PC-3 (cell line): ENCODE data around the gene RHOT2. TPM values are rescaled to one million over a fixed set of nuclear protein-coding genes. Genes with fewer than 3 reads are reported as not detected.

Experiments used
- ATAC-seq: fragments of 200-7000 bp; cut with Tn5 transposase; 2 replicates; pipeline ENCODE4 v1.9.1; 2020; ENCODE audit warnings: mild to moderate bottlenecking, moderate library complexity
- BruUV-seq: library from RNA; stranded (reverse); fragments of 400-500 nt; replicated peaks from 2 replicates; lab custom pipeline; 2021; lab: Mats Ljungman, UMichigan
- CTCF ChIA-PET: fragments of 300-600 bp; sonication (Branson Sonifier 250); formaldehyde crosslinking; loops from one replicate; lab custom pipeline; 2022; ENCODE audit warnings: antibody characterized with exemption; lab: Charles Lee
- POLR2A ChIA-PET: fragments of 300-600 bp; sonication (Branson Sonifier 250); formaldehyde crosslinking; loops from one replicate; lab custom pipeline; 2022; ENCODE audit warnings: antibody characterized with exemption; ENCODE audit not compliant: unreplicated experiment; lab: Charles Lee
- DNase-seq: peaks from one replicate; pipeline ENCODE4 v3.0.0-alpha.2; 2015
- H2AFZ ChIP-seq: fragments of 300-600 bp; sonication (generic); 2 replicates; pipeline ENCODE4 v1.6.0; 2016; ENCODE audit warnings: antibody characterized with exemption, low read length
- H3F3A ChIP-seq: fragments of 300-600 bp; sonication (generic); one replicate; pipeline ENCODE4 v1.6.0; 2017; ENCODE audit warnings: antibody characterized with exemption, low read length, control low read depth, mild to moderate bottlenecking; ENCODE audit not compliant: unreplicated experiment
- H3K27ac ChIP-seq: fragments of 300-600 bp; sonication (generic); 2 replicates; pipeline ENCODE4 v1.5.1; 2016; ENCODE audit warnings: mild to moderate bottlenecking, low read length
- H3K27me3 ChIP-seq: fragments of 300-600 bp; sonication (generic); 2 replicates; pipeline ENCODE4 v1.6.1; 2016; ENCODE audit warnings: low read length, mixed read lengths
- H3K36me3 ChIP-seq: fragments of 300-600 bp; sonication (generic); 2 replicates; pipeline ENCODE4 v1.6.1; 2016; ENCODE audit warnings: low read depth, mixed run types, low read length, mixed read lengths
- H3K4me1 ChIP-seq: fragments of 300-600 bp; sonication (generic); 2 replicates; pipeline ENCODE4 v1.5.1; 2016; ENCODE audit warnings: low read length; ENCODE audit not compliant: insufficient read depth
- H3K4me2 ChIP-seq: fragments of 300-600 bp; sonication (generic); 2 replicates; pipeline ENCODE4 v1.6.0; 2016; ENCODE audit warnings: low read length
- H3K4me3 ChIP-seq: fragments of 300-600 bp; sonication (generic); 2 replicates; pipeline ENCODE4 v1.5.1; 2016; ENCODE audit warnings: mild to moderate bottlenecking, low read length, mixed read lengths
- H3K79me2 ChIP-seq: fragments of 300-600 bp; sonication (generic); 2 replicates; pipeline ENCODE4 v1.6.1; 2017; ENCODE audit warnings: low read length, mixed read lengths
- H3K9ac ChIP-seq: fragments of 300-600 bp; sonication (generic); 2 replicates; pipeline ENCODE4 v1.6.0; 2016; ENCODE audit warnings: mild to moderate bottlenecking, low read length
- H3K9me2 ChIP-seq: fragments of 300-600 bp; sonication (generic); replicated peaks from 2 replicates; pipeline ENCODE4 v1.6.1; 2016; ENCODE audit warnings: mixed run types, low read length, mixed read lengths
- H3K9me3 ChIP-seq: fragments of 300-600 bp; sonication (generic); 2 replicates; pipeline ENCODE4 v1.6.1; 2016; ENCODE audit warnings: low read length, mixed read lengths
- H4K20me1 ChIP-seq: fragments of 300-600 bp; sonication (generic); 2 replicates; pipeline ENCODE4 v1.6.1; 2016; ENCODE audit warnings: low read length, mixed read lengths
- CTCF ChIP-seq: fragments of 300-600 bp; sonication (generic); conservative IDR thresholded peaks from 2 replicates; pipeline ENCODE4 v1.5.1; 2017; ENCODE audit warnings: antibody characterized with exemption, low read depth, mild to moderate bottlenecking, low read length
- EZH2 ChIP-seq: fragments of 300-600 bp; sonication (generic); IDR thresholded peaks from one replicate; pipeline ENCODE4 v1.6.1; 2017; ENCODE audit warnings: antibody characterized with exemption, mild to moderate bottlenecking, low read length; ENCODE audit not compliant: unreplicated experiment
- EZH2phosphoT487 ChIP-seq: fragments of 300-600 bp; sonication (generic); IDR thresholded peaks from 2 replicates; pipeline ENCODE4 v1.6.1; 2018; ENCODE audit warnings: mild to moderate bottlenecking, antibody characterized with exemption, low read length, borderline replicate concordance
- intact Hi-C: fragments of 100-400 bp; cut with micrococcal nuclease; formaldehyde crosslinking; loops from 2 replicates; pipeline ENCODE4 v1.9.0; 2023
- total RNA-seq: library from RNA; depleted of rRNA; stranded (reverse); fragments of >200 nt; gene quantifications from 2 replicates; pipeline ENCODE4 v1.2.3, GENCODE V29; 2014

The RHOT2 gene
- total RNA-seq, 1 experiment from 2014 or later, result 93.0 TPM

GRCh38 chr16:633336-634050 lies 34.4 kb upstream of the RHOT2 start:
- intact Hi-C loops, result no loop called here
- BruUV-seq, result no TSS peak
- CTCF ChIA-PET, result no interaction called here

GRCh38 chr16:634051-634670 lies 33.8 kb upstream of the RHOT2 start:
- Histone ChIP-seq H3K79me2 (peaks cover 12% of the 10 kb centered on the region), H3K9ac (no peak overlapping the region), H2AFZ (no peak overlapping the region), H3K27ac (no peak overlapping the region), H3K9me2 (no peaks in the 10 kb centered on the region), H3K27me3 (no peaks in the 10 kb centered on the region), H3K36me3 (no peaks in the 10 kb centered on the region), H3K4me1 (peaks cover 3% of the 10 kb centered on the region; the same call in 1 of the 2 replicates), H3K4me3 (no peak overlapping the region), H3K4me2 (no peak overlapping the region), H3F3A (no peaks in the 10 kb centered on the region), H3K9me3 (no peaks in the 10 kb centered on the region), H4K20me1 (no peaks in the 10 kb centered on the region)
- no TSS peak for BruUV-seq
- ATAC-seq, result no peak
- TF ChIP-seq EZH2phosphoT487 (no peak), EZH2 (no peak), CTCF (no peak)
- ChIA-PET POLR2A (no interaction called here), CTCF (no interaction called here)
- intact Hi-C loops, result no loop called here
- no peak for DNase-seq

More at GRCh38 chr16:633336-634050, 34.4 kb upstream of the RHOT2 start:
- Histone ChIP-seq H3K36me3 (no peaks in the 10 kb centered on the region), H3K9ac (no peak overlapping the region), H3F3A (no peaks in the 10 kb centered on the region), H3K27ac (no peak overlapping the region), H3K4me1 (peaks cover 3% of the 10 kb centered on the region; the same call in 1 of the 2 replicates), H3K79me2 (peaks cover 12% of the 10 kb centered on the region), H2AFZ (no peak overlapping the region), H3K27me3 (no peaks in the 10 kb centered on the region), H3K9me2 (no peaks in the 10 kb centered on the region), H3K9me3 (no peaks in the 10 kb centered on the region), H4K20me1 (no peaks in the 10 kb centered on the region), H3K4me3 (no peak overlapping the region), H3K4me2 (no peak overlapping the region)
- DNase-seq (no peak), ATAC-seq (no peak)
- no peak for TF ChIP-seq CTCF
- TF ChIP-seq EZH2, result no peak
- POLR2A ChIA-PET, result no interaction called here

- CTCF ChIA-PET, result no interaction called here
Observed at GRCh38 chr16:634996-635395, 32.9 kb upstream of the RHOT2 start.

More at GRCh38 chr16:634996-635395, 32.9 kb upstream of the RHOT2 start:
- ATAC-seq, result no peak
- Histone ChIP-seq H3K9ac (peak overlapping the region; percentile 83; the same call in 1 of the 2 replicates), H3K9me2 (no peaks in the 10 kb centered on the region), H3K27me3 (no peaks in the 10 kb centered on the region), H3K4me3 (peak overlapping the region; percentile 90), H2AFZ (no peak overlapping the region), H3K36me3 (no peaks in the 10 kb centered on the region), H3F3A (no peaks in the 10 kb centered on the region), H3K4me1 (peaks cover 3% of the 10 kb centered on the region; the same call in 1 of the 2 replicates), H3K27ac (no peak overlapping the region), H3K9me3 (no peaks in the 10 kb centered on the region), H3K4me2 (peak overlapping the region; percentile 97), H3K79me2 (peaks cover 12% of the 10 kb centered on the region), H4K20me1 (no peaks in the 10 kb centered on the region)
- no peak for DNase-seq
- TF ChIP-seq EZH2phosphoT487 (no peak), CTCF (no peak), EZH2 (no peak)
- intact Hi-C loops, result loop anchor here (5.0 kb wide), 1 partner anchor 48 kb away; no protein-coding TSS in a partner anchor
- no TSS peak for BruUV-seq
- POLR2A ChIA-PET, result no interaction called here
